NCI-H187 treated with DMSO at 0.1 percent for 48 hours (cell line): Measurements from ENCODE around the gene CEP41.

Experiments
- DNase-seq: peaks from one replicate; lab custom pipeline; 2025; lab: John Stamatoyannopoulos, UW

The CEP41 gene, protein sequence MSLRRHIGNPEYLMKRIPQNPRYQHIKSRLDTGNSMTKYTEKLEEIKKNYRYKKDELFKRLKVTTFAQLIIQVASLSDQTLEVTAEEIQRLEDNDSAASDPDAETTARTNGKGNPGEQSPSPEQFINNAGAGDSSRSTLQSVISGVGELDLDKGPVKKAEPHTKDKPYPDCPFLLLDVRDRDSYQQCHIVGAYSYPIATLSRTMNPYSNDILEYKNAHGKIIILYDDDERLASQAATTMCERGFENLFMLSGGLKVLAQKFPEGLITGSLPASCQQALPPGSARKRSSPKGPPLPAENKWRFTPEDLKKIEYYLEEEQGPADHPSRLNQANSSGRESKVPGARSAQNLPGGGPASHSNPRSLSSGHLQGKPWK

DNA sequence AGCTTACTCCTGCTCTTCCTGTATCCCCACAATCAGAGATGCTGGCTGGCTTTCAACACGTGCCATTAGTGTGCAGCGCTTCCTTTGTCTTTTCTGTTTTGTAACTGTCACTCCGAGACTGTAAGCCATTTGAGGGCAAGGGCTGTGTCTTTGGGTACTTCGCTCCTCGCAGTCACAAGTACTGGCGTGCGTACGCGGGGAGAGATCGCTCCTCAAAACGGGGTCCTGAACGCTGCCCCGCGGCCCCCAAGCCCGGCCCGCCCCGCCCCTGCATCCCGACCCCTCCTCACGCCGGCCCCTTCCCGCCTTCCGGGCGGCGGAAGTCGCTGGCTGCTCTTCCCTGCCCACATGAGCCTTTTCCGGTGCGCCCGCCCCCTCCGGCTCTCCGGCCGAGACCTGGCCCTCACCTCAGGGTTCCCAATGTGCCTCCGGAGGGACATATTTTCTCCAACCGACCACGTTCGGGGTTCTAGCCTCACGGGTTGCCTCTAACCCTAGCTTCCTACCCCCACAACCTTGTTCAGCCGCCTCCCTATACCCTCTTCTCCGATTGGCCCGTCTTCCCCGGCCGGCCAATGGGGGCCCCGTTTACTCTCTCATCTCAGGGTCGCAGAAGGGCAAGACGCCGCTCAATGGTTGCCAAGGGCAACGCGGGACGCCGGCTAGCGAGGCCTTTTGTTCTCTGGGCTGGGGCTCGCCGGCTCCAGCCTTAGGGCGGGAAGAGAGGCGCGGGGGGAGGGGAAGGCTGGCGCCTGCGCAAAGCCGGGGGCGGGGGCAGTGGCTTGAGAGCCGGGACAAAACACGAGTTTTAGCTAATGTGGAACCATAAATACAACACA is at the start of gene CEP41:
Gene CEP41, minus strand, starts transcription at position 490 of the 839 bp plus-strand sequence. Its CDS starts 50 bp downstream, at position 440.
- peak; percentile 89 for DNase-seq

DNA sequence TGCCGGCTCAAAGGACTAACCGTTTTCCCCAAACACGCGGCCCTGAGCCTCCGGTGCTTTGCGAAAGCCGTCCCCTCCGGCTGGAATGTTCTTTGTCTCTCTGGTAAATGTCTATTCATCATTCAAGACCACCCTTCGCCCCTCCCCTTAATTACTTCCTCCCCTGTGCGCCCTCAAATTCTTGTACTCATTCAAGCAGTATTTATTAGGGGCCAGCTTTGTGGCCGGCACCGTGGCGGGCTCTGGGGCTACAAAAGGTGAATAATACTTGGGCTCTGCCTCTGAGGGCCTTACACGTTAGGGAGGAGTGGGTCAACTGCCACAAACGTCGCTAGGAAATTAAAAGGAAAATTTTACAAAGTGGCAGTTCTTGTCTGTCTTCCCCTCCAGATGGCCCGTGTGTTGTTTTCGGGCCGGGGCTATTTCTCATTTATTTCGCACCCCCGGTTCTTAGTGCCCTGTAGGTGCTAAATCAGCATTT is 49.5 kb upstream of the CEP41 start:
- DNase-seq, result no peak

DNA sequence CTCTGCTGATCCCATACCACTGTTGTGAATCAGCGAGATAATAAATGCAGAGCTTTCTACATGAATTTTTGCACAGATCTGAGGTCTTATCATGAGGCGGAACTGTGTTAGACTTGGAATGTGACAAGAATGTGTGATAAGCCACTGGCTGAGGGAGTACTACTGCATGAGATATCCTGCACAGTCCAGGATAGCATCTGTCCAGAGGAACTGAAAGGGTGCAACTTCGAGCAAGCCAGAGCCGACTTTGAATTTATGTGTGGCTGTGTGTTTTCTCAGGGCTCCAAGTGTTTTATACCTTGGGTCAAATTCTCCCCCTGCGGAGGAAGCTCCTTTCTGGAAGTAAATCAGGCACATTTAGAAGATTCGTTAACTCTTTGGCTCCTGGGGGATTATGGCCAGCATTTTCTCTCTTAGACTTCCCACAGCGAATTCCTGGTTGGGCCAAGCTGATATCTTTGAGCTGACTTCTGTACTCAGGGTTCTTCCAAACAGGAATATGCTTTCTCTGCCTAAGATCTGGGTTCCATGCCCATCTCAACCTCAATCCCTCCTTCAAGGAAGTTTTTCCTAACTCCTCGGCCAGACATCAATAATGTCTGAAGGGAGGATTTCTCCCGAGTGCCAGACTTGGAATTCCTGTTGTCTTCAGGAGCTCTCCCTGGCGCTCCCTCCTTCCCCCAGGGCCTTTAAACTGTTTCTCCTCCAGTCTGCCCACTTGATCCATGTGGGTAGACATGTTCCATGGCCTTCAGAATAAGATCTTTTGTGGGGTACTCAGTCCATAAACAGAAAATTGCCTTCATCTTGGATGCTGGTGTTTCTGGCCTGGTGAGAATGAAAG is 48.5 kb upstream of the CEP41 start:
- no peak for DNase-seq

DNA sequence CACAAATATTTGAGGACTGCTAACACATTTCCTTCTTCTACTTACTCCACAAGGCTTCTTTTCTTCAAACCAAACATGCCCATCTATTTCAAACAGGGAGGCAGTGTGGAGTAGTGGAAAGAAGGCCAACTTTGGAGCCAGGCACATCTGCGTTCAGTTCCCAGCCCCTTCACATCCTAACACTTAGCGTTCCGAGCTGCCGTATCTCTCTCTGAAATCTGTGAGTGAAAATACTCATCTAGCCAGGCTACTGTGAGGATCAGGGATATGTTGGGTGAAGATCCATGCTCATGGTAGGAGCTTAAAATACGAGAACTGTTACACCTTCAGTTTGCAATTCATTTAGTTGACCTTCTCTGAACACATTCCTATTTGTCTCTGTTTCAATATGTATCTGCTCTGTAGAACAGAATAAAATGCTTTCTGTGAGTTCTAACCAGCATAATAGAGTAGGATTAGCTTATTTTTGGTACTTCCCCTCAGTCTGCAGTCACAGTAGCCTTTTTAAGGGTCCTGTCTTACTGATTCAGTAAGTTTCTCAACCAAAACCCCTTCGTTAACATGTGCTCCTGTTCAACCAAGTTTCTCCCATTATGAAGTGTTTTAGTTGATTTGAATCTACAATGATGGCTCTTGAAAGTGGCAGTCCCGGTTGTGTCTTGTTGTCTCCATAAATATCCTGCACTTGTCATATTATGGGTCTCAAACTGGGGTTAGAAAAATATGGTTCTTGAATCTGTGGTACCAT is 47.8 kb upstream of the CEP41 start:
- DNase-seq, result no peak

DNA sequence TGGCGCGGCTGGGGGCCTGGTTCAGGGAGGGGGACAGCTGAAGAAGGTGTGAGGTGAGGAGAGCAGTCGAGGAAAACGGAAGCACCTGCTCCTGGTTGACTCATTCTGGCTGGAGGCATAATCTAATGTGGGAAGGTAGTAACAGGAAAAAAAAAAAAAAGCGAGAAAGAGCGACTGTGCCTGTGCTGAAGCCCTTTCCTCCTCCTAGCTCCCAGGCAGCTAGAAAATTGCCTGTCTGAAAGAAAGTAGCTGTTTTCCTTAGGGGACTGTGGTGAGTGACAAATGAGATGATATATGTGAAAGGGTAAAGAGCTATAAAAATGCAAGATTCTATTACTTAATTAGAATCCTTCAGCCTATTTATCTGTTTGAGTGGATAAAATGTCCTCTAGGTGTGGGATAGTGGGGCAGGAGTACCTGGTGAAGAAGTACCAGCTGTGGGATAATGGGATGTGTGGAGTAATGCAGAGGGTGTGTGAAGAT is 46.2 kb upstream of the CEP41 start:
- DNase-seq, result no peak

DNA sequence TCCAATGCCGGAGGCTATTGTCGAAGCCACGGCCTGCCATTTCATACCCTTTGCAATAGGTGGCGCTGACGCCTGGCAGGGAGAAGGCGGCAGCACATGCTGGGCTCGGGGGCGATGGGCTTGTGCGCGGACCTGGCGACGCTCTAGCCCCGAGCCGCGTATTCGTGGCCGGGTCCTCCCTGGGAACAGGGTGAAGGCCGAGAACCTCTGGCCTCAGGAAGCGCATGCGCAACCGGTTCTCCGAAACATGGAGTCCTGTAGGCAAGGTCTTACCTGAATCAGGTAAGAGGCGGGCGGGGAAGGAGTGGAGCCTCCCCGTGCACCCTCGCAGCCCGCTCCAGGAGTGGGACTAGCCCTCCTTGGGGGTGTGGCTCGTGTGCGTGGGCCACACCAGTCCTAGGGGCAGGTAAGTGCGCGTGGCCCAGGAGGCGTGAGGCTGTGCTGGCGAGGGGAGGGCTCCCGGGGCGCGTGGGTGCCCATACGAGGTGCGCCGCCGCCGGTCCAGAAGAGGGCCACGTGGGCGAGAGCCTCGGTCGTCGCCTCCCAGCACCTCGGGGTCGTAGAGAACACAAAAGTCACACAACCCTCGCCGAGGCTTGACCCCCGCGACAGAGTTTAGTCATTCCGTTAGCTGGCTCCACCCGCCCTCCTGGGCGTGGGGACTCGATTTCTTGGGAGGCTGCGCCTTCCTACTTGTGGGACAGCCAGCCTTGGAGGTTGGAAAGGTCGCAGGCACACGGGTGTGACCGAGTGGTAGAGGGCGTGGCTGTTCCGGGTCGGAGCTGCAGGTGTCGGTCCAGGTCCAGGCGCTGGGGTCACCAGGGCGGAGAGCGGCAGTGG is 45.5 kb upstream of the CEP41 start:
- no peak for DNase-seq

DNA sequence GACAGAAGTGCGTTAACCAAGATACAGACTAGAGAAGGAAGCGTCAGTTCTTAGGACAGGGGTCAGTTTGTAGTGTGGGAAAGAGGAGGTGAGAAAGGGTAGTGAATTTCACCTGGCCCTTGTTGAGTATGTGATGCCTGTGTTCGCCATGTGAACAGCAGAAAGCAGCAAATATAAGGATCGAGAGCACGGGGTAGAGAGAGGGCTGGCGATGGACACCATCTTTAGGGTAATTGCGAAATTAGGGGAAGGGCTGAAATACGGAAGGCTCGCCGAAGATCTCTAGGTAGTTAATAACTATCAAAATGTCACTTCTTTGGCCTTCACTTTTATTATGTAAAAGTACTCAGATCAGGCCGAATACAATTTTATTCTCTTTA is 44.9 kb upstream of the CEP41 start:
- DNase-seq, result no peak

DNA sequence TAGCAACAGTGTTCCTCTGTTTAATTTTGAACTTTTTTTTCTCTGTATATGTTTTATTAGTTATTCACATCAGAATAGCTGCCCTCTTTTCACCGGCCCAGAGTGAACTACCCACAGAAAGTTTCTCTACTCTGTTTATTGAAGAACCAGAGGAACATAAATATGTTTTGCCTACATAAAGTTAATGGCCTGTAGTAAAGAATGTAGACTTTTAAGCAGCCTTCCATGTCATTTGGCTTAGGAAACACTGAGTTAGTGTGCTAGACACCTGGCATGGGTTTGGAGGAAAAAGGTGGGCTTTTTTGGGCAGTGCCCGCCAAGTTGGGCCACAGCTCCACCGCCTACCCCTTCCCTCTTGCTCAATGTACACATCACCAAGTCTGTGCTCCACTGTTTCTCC is 42.2 kb upstream of the CEP41 start:
- no peak for DNase-seq

DNA sequence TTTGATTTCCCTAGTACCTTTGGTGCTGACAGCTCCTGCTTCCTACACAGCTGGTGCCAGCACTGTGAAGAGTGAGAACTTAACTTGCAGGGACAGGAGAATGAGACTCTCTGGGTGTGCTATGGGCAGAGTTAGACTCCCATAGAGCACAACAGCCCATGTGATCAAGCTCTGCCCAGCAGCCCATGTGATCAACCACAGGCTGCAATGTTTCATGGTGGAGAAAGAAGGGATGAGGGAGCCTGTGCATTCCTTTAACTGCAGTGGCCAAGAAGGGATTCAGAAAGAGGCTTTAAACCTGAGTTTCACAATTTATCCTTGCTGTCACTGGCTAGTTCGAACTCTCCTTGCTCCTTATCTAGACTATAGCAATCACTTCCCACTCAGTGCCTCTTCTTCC is 41.1 kb upstream of the CEP41 start:
- DNase-seq, result no peak

DNA sequence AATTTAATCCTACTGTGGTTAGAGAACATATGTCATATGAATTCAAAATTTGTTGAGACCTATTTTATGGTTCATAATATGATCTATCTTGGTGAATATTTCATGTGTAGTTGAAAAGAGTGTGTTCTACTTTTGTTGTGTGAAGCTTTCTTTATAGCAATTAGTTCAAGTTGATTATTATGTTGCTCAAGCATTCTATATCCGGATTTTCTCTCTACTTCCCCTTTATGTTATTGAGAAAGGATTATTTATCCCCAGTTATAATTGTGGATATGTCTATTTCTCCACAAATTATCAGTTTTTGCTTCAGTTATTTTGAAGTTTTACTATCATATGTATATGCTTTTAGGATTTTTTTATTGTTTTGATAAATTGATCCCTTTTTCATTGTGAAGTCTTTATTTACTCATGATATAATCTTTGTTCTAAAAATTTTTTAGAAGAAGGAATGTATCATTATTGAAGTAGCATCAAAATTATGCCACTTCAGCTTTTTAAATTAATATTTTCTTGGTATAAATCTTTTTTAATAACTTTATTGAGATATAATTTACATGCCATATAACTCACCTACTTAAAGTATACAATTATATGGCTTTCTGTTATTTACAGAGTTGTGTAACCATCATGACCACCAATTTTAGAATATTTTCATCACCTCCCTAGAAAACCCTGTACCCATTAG is 39.0 kb upstream of the CEP41 start:
- DNase-seq, result no peak

DNA sequence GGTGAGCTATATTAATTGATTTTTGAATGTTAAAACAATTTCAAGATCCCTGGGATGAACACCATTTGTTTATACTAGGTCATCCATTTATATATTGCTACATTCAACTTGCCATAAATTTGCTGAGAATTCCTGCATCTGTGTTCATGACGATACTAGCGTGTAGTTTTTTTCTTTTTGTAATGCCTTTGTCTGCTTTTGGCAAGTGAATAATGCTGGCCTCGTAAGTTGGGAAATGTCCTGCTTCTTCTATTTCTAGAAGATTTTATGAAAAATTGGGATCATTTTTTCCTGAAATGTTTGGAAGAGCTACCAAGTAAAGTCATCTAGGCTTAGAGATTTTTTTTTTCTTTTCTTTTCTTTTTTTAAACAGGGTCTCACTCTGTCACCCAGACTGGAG is 38.2 kb upstream of the CEP41 start:
- DNase-seq, result no peak

DNA sequence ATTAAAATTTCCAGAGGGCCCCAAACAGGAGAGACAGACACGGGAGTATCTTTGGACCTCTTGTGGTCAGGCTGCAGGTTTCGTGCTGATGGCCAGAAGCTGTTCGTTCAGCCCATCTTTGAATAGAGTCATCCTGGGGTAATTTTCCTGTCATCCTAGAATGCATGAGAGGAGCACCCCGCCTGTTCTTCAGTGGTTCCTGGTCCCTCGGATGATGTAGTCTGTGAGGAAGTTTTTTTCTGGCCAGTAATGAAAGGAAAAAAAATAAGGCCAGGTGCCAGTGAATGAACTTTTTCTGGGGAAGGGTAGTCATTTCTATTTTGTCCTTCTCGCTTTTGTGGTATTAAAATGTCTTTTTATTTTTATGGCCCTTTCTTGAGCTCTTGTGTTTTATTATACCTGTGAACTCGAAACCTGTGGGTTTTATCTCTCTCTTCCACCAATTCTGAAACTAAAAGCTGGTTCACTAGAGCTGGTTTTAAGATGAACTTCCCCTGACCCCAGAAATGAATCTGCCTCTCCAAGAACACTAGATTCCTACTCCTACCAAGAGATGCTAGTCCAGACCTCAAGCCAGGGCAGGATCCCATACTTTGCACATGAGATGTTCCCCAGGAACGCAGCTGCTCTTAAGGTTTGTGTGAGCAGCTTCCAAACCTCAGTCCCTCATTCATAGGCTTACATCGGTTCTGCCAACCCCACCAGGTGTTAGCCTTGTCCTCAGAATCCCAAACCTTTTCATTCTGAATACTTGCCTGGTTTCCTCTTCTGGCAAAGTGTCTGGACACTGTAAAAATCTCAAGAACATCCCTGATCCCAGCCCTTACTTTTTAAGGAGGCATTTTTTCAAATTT is 35.7 kb upstream of the CEP41 start:
- no peak for DNase-seq

DNA sequence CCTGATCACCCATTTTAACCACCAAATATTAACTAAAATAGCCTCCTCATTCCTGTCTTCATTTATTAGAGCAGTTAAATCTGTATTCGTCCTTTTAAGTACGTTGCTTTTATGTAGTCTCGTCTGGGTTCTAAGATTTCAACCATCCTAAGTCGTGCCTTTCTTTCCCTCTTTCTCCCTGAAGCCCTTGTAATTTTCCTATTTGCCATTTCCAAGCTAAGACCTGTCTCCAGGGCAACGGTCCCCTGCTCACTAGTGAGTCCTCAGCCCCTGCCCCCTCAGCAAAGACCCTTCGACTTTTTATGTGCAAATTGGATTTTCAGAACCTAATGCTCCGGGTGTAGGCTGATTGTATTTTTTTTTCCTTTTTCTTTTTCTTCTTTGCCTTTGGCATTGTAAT is 35.0 kb upstream of the CEP41 start:
- no peak for DNase-seq

DNA sequence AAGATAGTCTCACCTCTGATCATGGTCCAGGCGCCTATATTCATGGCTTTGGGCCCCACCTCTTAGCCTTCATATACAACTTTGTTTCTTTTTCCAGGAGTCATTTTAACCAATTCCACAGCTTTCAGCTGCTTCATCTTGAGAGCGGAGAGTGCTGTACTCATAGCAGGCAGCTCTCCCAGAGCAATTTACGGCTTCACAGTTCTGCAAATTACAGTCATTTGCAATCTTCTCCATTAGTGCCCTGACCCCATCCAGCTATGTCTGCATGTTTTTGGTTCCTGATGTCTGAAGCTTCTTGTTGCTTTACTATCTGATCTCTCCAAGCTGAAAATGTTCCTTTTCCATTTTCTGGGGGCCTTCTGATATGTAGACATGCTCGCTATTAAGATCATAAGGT is 33.1 kb upstream of the CEP41 start:
- no peak for DNase-seq

DNA sequence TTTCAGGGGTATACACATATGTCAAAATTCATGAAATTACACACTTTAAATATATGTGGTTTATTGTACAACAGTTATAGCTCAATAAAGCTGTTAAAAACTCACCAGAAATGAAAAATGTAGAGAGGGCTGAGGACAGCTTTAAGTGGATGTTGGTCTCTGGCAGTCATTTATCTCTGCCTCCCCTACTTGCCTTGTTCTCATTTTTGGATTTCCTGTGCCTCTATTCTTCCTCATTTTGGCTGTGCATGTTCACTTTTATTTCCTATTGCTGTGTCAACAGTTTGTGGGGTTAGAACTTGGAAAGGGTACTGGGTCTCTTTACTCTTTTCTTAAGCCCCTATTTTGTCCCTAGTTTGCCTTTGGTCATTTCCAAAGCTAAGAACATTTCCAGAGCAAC is 32.5 kb upstream of the CEP41 start:
- no peak for DNase-seq

DNA sequence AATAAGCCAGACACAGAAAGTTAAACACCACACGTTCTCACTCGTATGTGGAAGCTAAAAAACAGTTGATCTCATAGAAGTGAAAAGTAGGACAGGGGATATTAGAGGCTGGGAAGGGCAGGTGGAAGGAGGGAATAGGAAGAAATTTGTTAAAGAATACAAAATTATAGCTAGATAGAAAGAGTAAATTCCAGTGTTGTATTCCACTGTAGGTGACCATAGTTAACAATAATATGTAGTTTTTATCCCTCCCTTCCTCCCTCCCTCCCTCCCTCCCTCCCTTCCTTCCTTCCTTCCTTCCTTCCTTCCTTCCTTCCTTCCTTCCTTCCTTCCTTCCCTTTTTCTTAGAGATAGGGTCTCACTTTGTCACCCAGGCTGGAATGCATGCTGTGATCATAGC is 31.2 kb upstream of the CEP41 start:
- no peak for DNase-seq

DNA sequence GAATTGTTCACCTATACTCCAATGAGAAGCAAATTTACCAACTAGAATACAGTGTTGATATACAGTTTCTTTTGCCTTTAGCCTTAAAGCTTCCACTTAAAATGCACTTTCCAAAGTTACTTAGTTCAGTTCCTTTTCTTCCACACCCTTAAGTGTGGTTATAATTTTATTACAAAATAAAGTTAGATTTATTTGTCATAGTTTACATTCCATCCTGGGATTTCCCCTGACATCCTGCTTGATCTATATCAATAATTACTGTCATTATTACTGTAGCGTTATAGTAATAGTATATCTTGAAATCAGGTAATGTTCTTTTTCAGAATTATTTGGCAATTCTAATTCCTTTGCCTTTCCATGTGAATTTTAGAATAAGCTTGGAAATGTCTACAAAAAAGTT is 27.8 kb upstream of the CEP41 start:
- no peak for DNase-seq

DNA sequence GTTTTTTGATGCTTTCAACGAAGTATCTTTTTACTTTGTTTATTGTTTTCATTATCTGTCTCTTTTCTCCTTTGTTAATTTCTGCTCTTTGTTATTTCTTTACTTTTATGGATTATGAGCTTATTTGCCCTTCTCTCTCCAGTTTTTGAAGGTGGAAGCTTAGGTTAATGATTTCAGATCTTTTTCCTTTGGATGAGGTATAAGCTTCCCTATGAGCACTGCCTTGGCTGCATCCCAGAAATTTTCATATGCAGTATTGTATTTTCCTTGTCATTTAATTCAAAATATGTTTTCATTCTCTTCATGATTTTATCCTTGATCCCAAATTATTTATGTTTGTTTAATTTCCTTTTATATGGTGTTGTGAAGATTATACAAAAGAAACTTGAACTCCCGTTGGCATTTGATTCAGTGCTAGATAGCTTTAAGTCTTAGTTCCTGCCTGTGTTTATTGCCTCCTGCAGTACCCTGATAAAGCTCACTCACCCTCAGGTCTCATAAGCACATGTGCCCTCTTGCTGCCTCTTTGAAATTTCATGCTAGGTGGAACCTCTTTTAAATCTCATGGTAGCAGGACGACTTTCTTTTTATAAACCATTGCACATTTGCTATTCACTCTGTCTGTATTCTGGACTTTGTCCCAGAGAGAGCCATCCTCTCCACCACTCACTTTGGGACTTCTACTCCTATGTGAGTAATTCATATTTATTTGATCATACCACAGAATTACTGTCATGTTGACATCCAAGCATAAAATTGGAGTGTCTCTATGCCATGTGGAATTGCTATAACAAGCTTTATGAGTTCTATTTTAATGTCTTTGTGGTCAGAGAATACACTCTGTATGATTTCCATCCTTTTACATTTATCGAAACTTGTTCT is 23.0 kb upstream of the CEP41 start:
- no peak for DNase-seq
